SK-N-SH treated with all-trans-retinoic acid at 6 μM for 48 hours (cell line): Measurements from ENCODE around the gene SLC41A3.

ENCODE experiments used
- ATAC-seq: fragments of 200-7000 bp; cut with Tn5 transposase; 3 replicates; pipeline ENCODE4 v1.9.1; 2020; ENCODE audit warnings: mild to moderate bottlenecking, moderate library complexity
- ARNTL ChIP-seq: fragments of 450-650 bp; formaldehyde crosslinking; IDR thresholded peaks from 2 replicates; pipeline ENCODE4 v1.5.0; 2020; ENCODE audit warnings: low read depth, mild to moderate bottlenecking, moderate library complexity, borderline replicate concordance
- CSDC2 ChIP-seq: fragments of 250-450 bp; sonication (Bioruptor Pico); IDR thresholded peaks from 2 replicates; pipeline ENCODE4 v1.5.0; 2020; ENCODE audit warnings: mild to moderate bottlenecking, moderate library complexity
- CSRNP3 ChIP-seq: fragments of 250-450 bp; sonication (Bioruptor Pico); IDR thresholded peaks from 2 replicates; pipeline ENCODE4 v1.5.1; 2021; ENCODE audit warnings: mild to moderate bottlenecking, moderate library complexity
- ESRRG ChIP-seq: fragments of 250-450 bp; sonication (Bioruptor Pico); IDR thresholded peaks from 2 replicates; pipeline ENCODE4 v1.6.1; 2021; ENCODE audit warnings: mild to moderate bottlenecking
- ISL1 ChIP-seq: fragments of 250-450 bp; sonication (Bioruptor Pico); IDR thresholded peaks from 2 replicates; pipeline ENCODE4 v2.1.2; 2022; ENCODE audit warnings: mild to moderate bottlenecking, moderate library complexity
- OSR1 ChIP-seq: fragments of 250-450 bp; sonication (Bioruptor Pico); IDR thresholded peaks from 2 replicates; pipeline ENCODE4 v1.8.0; 2022; ENCODE audit warnings: moderate library complexity, mild to moderate bottlenecking, inconsistent platforms
- PPARA ChIP-seq: fragments of 250-450 bp; sonication (Bioruptor Pico); IDR thresholded peaks from 2 replicates; pipeline ENCODE4 v1.5.0; 2020; ENCODE audit warnings: mild to moderate bottlenecking, borderline replicate concordance
- RARB ChIP-seq: fragments of 250-450 bp; sonication (Bioruptor Pico); IDR thresholded peaks from 2 replicates; pipeline ENCODE4 v1.8.0; 2021; ENCODE audit warnings: mild to moderate bottlenecking, moderate library complexity
- SNAI2 ChIP-seq: fragments of 250-450 bp; sonication (Bioruptor Pico); IDR thresholded peaks from 2 replicates; pipeline ENCODE4 v1.5.0; 2020; ENCODE audit warnings: mild to moderate bottlenecking, moderate library complexity
- TCF4 ChIP-seq: fragments of 250-450 bp; sonication (Bioruptor Pico); IDR thresholded peaks from 2 replicates; pipeline ENCODE4 v1.8.0; 2021; ENCODE audit warnings: mild to moderate bottlenecking, moderate library complexity, borderline replicate concordance
- ZC3H10 ChIP-seq: fragments of 250-450 bp; sonication (Bioruptor Pico); IDR thresholded peaks from 2 replicates; pipeline ENCODE4 v1.5.1; 2021; ENCODE audit warnings: mild to moderate bottlenecking, moderate library complexity
- ZFP3 ChIP-seq: fragments of 250-450 bp; sonication (Bioruptor Pico); IDR thresholded peaks from 2 replicates; pipeline ENCODE4 v1.5.0; 2020; ENCODE audit warnings: mild to moderate bottlenecking, moderate library complexity
- ZNF565 ChIP-seq: fragments of 450-650 bp; formaldehyde crosslinking; conservative IDR thresholded peaks from 2 replicates; pipeline ENCODE4 v1.5.0; 2020; ENCODE audit warnings: low read depth, mild to moderate bottlenecking, moderate library complexity
- ZNF70 ChIP-seq: fragments of 450-650 bp; formaldehyde crosslinking; IDR thresholded peaks from 2 replicates; pipeline ENCODE4 v1.5.0; 2020; ENCODE audit warnings: mild to moderate bottlenecking, moderate library complexity
- ZNF8 ChIP-seq: fragments of 450-650 bp; formaldehyde crosslinking; IDR thresholded peaks from 2 replicates; pipeline ENCODE4 v1.5.0; 2020; ENCODE audit warnings: mild to moderate bottlenecking, moderate library complexity
- TF ChIP-seq, protein P1 (sequence below): fragments of 250-450 bp; sonication (Bioruptor Pico); IDR thresholded peaks from 2 replicates; pipeline ENCODE4 v1.5.0; 2020; ENCODE audit warnings: mild to moderate bottlenecking, moderate library complexity
- TF ChIP-seq, protein P2 (sequence below): fragments of 250-450 bp; sonication (Bioruptor Pico); IDR thresholded peaks from 2 replicates; pipeline ENCODE4 v1.5.1; 2020; ENCODE audit warnings: low read depth, mild to moderate bottlenecking, moderate library complexity
- TF ChIP-seq, protein P3 (sequence below): fragments of 250-450 bp; sonication (Bioruptor Pico); IDR thresholded peaks from 2 replicates; pipeline ENCODE4 v1.8.0; 2021; ENCODE audit warnings: low read depth, mild to moderate bottlenecking, moderate library complexity, borderline replicate concordance
- TF ChIP-seq, protein P4 (sequence below): fragments of 250-450 bp; sonication (Bioruptor Pico); IDR thresholded peaks from 2 replicates; pipeline ENCODE4 v1.8.0; 2020; ENCODE audit warnings: mild to moderate bottlenecking, moderate library complexity, borderline replicate concordance

Gene SLC41A3

GRCh38 chr3:126114443-126115386 is 30.8 kb upstream of the SLC41A3 start:
- no peak for TF ChIP-seq ZNF565 (CRISPR knock-in tag)
- TF ChIP-seq ISL1 (CRISPR knock-in tag) = no peak
- TF ChIP-seq, all 23 proteins: peak for 0
- ATAC-seq = no peak

- peak; percentile 84 for ATAC-seq
- TF ChIP-seq CSDC2 (no peak), CSRNP3 (CRISPR knock-in tag) (no peak), SNAI2 (no peak), RARB (CRISPR knock-in tag) (no peak), TCF4 (CRISPR knock-in tag) (no peak), PPARA (CRISPR knock-in tag) (no peak), ISL1 (CRISPR knock-in tag) (no peak)
- TF ChIP-seq, protein P1, sequence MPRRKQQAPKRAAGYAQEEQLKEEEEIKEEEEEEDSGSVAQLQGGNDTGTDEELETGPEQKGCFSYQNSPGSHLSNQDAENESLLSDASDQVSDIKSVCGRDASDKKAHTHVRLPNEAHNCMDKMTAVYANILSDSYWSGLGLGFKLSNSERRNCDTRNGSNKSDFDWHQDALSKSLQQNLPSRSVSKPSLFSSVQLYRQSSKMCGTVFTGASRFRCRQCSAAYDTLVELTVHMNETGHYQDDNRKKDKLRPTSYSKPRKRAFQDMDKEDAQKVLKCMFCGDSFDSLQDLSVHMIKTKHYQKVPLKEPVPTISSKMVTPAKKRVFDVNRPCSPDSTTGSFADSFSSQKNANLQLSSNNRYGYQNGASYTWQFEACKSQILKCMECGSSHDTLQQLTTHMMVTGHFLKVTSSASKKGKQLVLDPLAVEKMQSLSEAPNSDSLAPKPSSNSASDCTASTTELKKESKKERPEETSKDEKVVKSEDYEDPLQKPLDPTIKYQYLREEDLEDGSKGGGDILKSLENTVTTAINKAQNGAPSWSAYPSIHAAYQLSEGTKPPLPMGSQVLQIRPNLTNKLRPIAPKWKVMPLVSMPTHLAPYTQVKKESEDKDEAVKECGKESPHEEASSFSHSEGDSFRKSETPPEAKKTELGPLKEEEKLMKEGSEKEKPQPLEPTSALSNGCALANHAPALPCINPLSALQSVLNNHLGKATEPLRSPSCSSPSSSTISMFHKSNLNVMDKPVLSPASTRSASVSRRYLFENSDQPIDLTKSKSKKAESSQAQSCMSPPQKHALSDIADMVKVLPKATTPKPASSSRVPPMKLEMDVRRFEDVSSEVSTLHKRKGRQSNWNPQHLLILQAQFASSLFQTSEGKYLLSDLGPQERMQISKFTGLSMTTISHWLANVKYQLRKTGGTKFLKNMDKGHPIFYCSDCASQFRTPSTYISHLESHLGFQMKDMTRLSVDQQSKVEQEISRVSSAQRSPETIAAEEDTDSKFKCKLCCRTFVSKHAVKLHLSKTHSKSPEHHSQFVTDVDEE (CRISPR knock-in tag) = no peak
- TF ChIP-seq, protein P2, sequence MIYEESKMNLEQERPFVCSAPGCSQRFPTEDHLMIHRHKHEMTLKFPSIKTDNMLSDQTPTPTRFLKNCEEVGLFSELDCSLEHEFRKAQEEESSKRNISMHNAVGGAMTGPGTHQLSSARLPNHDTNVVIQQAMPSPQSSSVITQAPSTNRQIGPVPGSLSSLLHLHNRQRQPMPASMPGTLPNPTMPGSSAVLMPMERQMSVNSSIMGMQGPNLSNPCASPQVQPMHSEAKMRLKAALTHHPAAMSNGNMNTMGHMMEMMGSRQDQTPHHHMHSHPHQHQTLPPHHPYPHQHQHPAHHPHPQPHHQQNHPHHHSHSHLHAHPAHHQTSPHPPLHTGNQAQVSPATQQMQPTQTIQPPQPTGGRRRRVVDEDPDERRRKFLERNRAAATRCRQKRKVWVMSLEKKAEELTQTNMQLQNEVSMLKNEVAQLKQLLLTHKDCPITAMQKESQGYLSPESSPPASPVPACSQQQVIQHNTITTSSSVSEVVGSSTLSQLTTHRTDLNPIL (CRISPR knock-in tag) = no peak
Observed at GRCh38 chr3:126113733-126114442, 30.0 kb upstream of the SLC41A3 start.

GRCh38 chr3:126113238-126113555 is 29.3 kb upstream of the SLC41A3 start:
- ATAC-seq = no peak
- no peak for TF ChIP-seq ZC3H10 (CRISPR knock-in tag)
- no peak for TF ChIP-seq OSR1
- no peak for TF ChIP-seq TCF4 (CRISPR knock-in tag)
- TF ChIP-seq, protein P2 (CRISPR knock-in tag) = no peak
- no peak for TF ChIP-seq SNAI2
- no peak for TF ChIP-seq ZFP3
- TF ChIP-seq, protein P1 (CRISPR knock-in tag) = no peak
- TF ChIP-seq RARB (CRISPR knock-in tag) = no peak
- TF ChIP-seq ESRRG = no peak
- TF ChIP-seq CSDC2 = no peak
- TF ChIP-seq CSRNP3 (CRISPR knock-in tag) = no peak
- TF ChIP-seq ARNTL (CRISPR knock-in tag) = no peak
- TF ChIP-seq ZNF8 (CRISPR knock-in tag) = no peak
- no peak for TF ChIP-seq ISL1 (CRISPR knock-in tag)
- TF ChIP-seq ZNF70 (CRISPR knock-in tag) = no peak
- TF ChIP-seq, protein P3, sequence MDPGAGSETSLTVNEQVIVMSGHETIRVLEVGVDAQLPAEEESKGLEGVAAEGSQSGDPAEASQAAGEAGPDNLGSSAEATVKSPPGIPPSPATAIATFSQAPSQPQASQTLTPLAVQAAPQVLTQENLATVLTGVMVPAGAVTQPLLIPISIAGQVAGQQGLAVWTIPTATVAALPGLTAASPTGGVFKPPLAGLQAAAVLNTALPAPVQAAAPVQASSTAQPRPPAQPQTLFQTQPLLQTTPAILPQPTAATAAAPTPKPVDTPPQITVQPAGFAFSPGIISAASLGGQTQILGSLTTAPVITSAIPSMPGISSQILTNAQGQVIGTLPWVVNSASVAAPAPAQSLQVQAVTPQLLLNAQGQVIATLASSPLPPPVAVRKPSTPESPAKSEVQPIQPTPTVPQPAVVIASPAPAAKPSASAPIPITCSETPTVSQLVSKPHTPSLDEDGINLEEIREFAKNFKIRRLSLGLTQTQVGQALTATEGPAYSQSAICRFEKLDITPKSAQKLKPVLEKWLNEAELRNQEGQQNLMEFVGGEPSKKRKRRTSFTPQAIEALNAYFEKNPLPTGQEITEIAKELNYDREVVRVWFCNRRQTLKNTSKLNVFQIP (CRISPR knock-in tag) = no peak
- TF ChIP-seq PPARA (CRISPR knock-in tag) = no peak
- TF ChIP-seq, protein P4, sequence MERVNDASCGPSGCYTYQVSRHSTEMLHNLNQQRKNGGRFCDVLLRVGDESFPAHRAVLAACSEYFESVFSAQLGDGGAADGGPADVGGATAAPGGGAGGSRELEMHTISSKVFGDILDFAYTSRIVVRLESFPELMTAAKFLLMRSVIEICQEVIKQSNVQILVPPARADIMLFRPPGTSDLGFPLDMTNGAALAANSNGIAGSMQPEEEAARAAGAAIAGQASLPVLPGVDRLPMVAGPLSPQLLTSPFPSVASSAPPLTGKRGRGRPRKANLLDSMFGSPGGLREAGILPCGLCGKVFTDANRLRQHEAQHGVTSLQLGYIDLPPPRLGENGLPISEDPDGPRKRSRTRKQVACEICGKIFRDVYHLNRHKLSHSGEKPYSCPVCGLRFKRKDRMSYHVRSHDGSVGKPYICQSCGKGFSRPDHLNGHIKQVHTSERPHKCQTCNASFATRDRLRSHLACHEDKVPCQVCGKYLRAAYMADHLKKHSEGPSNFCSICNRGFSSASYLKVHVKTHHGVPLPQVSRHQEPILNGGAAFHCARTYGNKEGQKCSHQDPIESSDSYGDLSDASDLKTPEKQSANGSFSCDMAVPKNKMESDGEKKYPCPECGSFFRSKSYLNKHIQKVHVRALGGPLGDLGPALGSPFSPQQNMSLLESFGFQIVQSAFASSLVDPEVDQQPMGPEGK (CRISPR knock-in tag) = no peak
